PC-3 (cell line): ENCODE data around the gene HSD17B12. TPM values are rescaled to one million over a fixed set of nuclear protein-coding genes. Genes with fewer than 3 reads are reported as not detected.
"Not testable (repeated sequence)": the region's sequence is repeated elsewhere in the genome, so short reads cannot be mapped to it uniquely, and the experiment has no call there.

Experiments used
- ATAC-seq: fragments of 200-7000 bp; cut with Tn5 transposase; 2 replicates; pipeline ENCODE4 v1.9.1; 2020; ENCODE audit warnings: mild to moderate bottlenecking, moderate library complexity
- BruUV-seq: library from RNA; stranded (reverse); fragments of 400-500 nt; replicated peaks from 2 replicates; lab custom pipeline; 2021; lab: Mats Ljungman, UMichigan
- CTCF ChIA-PET: fragments of 300-600 bp; sonication (Branson Sonifier 250); formaldehyde crosslinking; loops from one replicate; lab custom pipeline; 2022; ENCODE audit warnings: antibody characterized with exemption; lab: Charles Lee
- POLR2A ChIA-PET: fragments of 300-600 bp; sonication (Branson Sonifier 250); formaldehyde crosslinking; loops from one replicate; lab custom pipeline; 2022; ENCODE audit warnings: antibody characterized with exemption; ENCODE audit not compliant: unreplicated experiment; lab: Charles Lee
- DNase-seq: peaks from one replicate; pipeline ENCODE4 v3.0.0-alpha.2; 2015
- H2AFZ ChIP-seq: fragments of 300-600 bp; sonication (generic); 2 replicates; pipeline ENCODE4 v1.6.0; 2016; ENCODE audit warnings: antibody characterized with exemption, low read length
- H3F3A ChIP-seq: fragments of 300-600 bp; sonication (generic); one replicate; pipeline ENCODE4 v1.6.0; 2017; ENCODE audit warnings: antibody characterized with exemption, low read length, control low read depth, mild to moderate bottlenecking; ENCODE audit not compliant: unreplicated experiment
- H3K27ac ChIP-seq: fragments of 300-600 bp; sonication (generic); 2 replicates; pipeline ENCODE4 v1.5.1; 2016; ENCODE audit warnings: mild to moderate bottlenecking, low read length
- H3K27me3 ChIP-seq: fragments of 300-600 bp; sonication (generic); 2 replicates; pipeline ENCODE4 v1.6.1; 2016; ENCODE audit warnings: low read length, mixed read lengths
- H3K36me3 ChIP-seq: fragments of 300-600 bp; sonication (generic); 2 replicates; pipeline ENCODE4 v1.6.1; 2016; ENCODE audit warnings: low read depth, mixed run types, low read length, mixed read lengths
- H3K4me1 ChIP-seq: fragments of 300-600 bp; sonication (generic); 2 replicates; pipeline ENCODE4 v1.5.1; 2016; ENCODE audit warnings: low read length; ENCODE audit not compliant: insufficient read depth
- H3K4me2 ChIP-seq: fragments of 300-600 bp; sonication (generic); 2 replicates; pipeline ENCODE4 v1.6.0; 2016; ENCODE audit warnings: low read length
- H3K4me3 ChIP-seq: fragments of 300-600 bp; sonication (generic); 2 replicates; pipeline ENCODE4 v1.5.1; 2016; ENCODE audit warnings: mild to moderate bottlenecking, low read length, mixed read lengths
- H3K79me2 ChIP-seq: fragments of 300-600 bp; sonication (generic); 2 replicates; pipeline ENCODE4 v1.6.1; 2017; ENCODE audit warnings: low read length, mixed read lengths
- H3K9ac ChIP-seq: fragments of 300-600 bp; sonication (generic); 2 replicates; pipeline ENCODE4 v1.6.0; 2016; ENCODE audit warnings: mild to moderate bottlenecking, low read length
- H3K9me2 ChIP-seq: fragments of 300-600 bp; sonication (generic); replicated peaks from 2 replicates; pipeline ENCODE4 v1.6.1; 2016; ENCODE audit warnings: mixed run types, low read length, mixed read lengths
- H3K9me3 ChIP-seq: fragments of 300-600 bp; sonication (generic); 2 replicates; pipeline ENCODE4 v1.6.1; 2016; ENCODE audit warnings: low read length, mixed read lengths
- H4K20me1 ChIP-seq: fragments of 300-600 bp; sonication (generic); 2 replicates; pipeline ENCODE4 v1.6.1; 2016; ENCODE audit warnings: low read length, mixed read lengths
- EZH2 ChIP-seq: fragments of 300-600 bp; sonication (generic); IDR thresholded peaks from one replicate; pipeline ENCODE4 v1.6.1; 2017; ENCODE audit warnings: antibody characterized with exemption, mild to moderate bottlenecking, low read length; ENCODE audit not compliant: unreplicated experiment
- EZH2phosphoT487 ChIP-seq: fragments of 300-600 bp; sonication (generic); IDR thresholded peaks from 2 replicates; pipeline ENCODE4 v1.6.1; 2018; ENCODE audit warnings: mild to moderate bottlenecking, antibody characterized with exemption, low read length, borderline replicate concordance
- intact Hi-C: fragments of 100-400 bp; cut with micrococcal nuclease; formaldehyde crosslinking; loops from 2 replicates; pipeline ENCODE4 v1.9.0; 2023
- total RNA-seq: library from RNA; depleted of rRNA; stranded (reverse); fragments of >200 nt; gene quantifications from 2 replicates; pipeline ENCODE4 v1.2.3, GENCODE V29; 2014
- TF ChIP-seq, protein P1 (sequence below): fragments of 300-600 bp; sonication (generic); conservative IDR thresholded peaks from 2 replicates; pipeline ENCODE4 v1.5.1; 2017; ENCODE audit warnings: antibody characterized with exemption, low read depth, mild to moderate bottlenecking, low read length

HSD17B12 gene
- total RNA-seq, 1 experiment from 2014 or later: 77.6 TPM

DNA sequence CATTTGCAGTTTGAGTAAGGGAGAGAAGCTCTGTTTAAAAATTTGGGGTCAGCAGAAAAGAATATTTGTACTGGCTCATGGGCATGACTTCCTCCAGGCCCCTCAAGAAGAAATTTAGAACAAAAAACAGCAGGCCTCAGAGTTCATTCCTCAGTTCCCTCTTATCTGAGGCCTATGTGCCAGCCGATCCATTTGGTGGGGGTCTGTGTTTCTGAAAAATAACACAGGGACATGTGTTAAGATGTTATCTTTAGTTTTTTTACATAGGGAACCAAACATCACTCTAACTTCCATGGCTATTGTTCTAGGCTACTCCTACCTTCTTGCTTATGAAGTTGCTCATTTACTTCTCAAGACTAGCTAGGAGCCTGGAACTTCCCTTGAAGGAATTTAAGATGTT, 16.2 kb upstream of the HSD17B12 start:
- POLR2A ChIA-PET: no interaction called here
- H3K36me3 ChIP-seq: no peaks in the 10 kb centered on the region
- no peaks in the 10 kb centered on the region for H4K20me1 ChIP-seq
- CTCF ChIA-PET: interaction anchor here (0.6 kb wide), 1 partner anchor 432 kb away, joined by 3 read pairs; no protein-coding TSS in a partner anchor
- H3K4me1 ChIP-seq: no peaks in the 10 kb centered on the region
- intact Hi-C loops: no loop called here
- no peak overlapping the region for H3K27ac ChIP-seq
- H3K9me2 ChIP-seq: no peaks in the 10 kb centered on the region
- no peak overlapping the region for H2AFZ ChIP-seq
- peaks cover 14% of the 10 kb centered on the region; the same call in 1 of the 2 replicates for H3K27me3 ChIP-seq
- H3K4me3 ChIP-seq: no peak overlapping the region
- H3F3A ChIP-seq: no peaks in the 10 kb centered on the region
- ATAC-seq (no peak), DNase-seq (no peak)
- H3K9me3 ChIP-seq: no peaks in the 10 kb centered on the region
- H3K9ac ChIP-seq: no peak overlapping the region
- H3K79me2 ChIP-seq: no peaks in the 10 kb centered on the region
- TF ChIP-seq, protein P1, sequence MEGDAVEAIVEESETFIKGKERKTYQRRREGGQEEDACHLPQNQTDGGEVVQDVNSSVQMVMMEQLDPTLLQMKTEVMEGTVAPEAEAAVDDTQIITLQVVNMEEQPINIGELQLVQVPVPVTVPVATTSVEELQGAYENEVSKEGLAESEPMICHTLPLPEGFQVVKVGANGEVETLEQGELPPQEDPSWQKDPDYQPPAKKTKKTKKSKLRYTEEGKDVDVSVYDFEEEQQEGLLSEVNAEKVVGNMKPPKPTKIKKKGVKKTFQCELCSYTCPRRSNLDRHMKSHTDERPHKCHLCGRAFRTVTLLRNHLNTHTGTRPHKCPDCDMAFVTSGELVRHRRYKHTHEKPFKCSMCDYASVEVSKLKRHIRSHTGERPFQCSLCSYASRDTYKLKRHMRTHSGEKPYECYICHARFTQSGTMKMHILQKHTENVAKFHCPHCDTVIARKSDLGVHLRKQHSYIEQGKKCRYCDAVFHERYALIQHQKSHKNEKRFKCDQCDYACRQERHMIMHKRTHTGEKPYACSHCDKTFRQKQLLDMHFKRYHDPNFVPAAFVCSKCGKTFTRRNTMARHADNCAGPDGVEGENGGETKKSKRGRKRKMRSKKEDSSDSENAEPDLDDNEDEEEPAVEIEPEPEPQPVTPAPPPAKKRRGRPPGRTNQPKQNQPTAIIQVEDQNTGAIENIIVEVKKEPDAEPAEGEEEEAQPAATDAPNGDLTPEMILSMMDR: no peak
- TF ChIP-seq EZH2phosphoT487 (no peak), EZH2 (no peak)
- no peak overlapping the region for H3K4me2 ChIP-seq
- BruUV-seq: no TSS peak

DNA sequence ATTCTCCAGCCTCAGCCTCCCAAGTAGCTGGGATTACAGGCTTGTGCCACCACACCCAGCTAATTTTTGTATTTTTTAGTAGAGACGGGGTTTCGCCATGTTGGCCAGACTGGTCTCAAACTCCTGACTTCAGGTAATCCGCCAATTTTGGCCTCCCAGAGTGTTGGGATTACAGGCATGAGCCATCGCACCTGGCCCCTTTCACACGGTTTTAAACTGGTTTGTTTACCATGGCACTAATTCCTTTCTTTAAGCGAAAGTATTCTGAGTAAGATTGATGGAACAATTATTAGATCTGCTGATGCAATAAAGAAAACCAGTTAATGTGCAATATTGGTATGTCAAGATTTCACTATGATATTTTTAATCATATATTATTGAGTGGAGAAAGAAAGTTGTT, 9.3 kb upstream of the HSD17B12 start:
- H3K36me3 ChIP-seq, ATAC-seq, intact Hi-C loops, H3K79me2 ChIP-seq, POLR2A ChIA-PET, H3F3A ChIP-seq, H3K4me3 ChIP-seq, H3K4me1 ChIP-seq, H3K27ac ChIP-seq, DNase-seq, H3K9ac ChIP-seq, H3K27me3 ChIP-seq, H4K20me1 ChIP-seq, CTCF ChIA-PET, H3K9me2 ChIP-seq, H3K4me2 ChIP-seq, H2AFZ ChIP-seq, BruUV-seq, H3K9me3 ChIP-seq: not testable (repeated sequence)

DNA sequence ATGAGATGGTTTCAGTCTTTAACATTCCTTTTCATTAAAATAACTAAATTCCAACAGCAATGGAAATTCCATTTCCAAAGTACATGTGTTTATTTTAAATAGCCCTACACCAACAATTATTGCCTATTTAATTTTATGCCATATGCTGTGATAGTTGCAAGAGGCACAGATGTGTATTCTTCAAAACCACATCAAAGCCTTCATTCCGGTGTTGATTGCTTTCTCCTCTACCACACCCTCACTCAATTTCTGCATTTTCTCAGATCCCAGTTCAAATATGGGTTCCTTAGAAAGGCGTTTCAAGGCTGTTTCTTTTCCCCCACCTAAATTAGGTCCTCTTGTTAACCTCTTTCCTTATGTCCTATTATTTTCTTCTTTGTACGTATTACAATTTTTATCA, 6.0 kb upstream of the HSD17B12 start:
- intact Hi-C loops: no loop called here
- Histone ChIP-seq H3K4me3 (no peak overlapping the region), H3K27ac (no peak overlapping the region), H3K27me3 (peaks cover 3% of the 10 kb centered on the region; the same call in 1 of the 2 replicates), H3K9ac (no peak overlapping the region), H4K20me1 (no peaks in the 10 kb centered on the region), H2AFZ (no peak overlapping the region), H3K4me2 (no peak overlapping the region), H3K4me1 (no peaks in the 10 kb centered on the region), H3K9me3 (no peaks in the 10 kb centered on the region), H3K79me2 (no peaks in the 10 kb centered on the region), H3K36me3 (no peaks in the 10 kb centered on the region), H3F3A (no peaks in the 10 kb centered on the region), H3K9me2 (no peaks in the 10 kb centered on the region)
- POLR2A ChIA-PET: no interaction called here
- CTCF ChIA-PET: no interaction called here
- no peak for ATAC-seq
- no TSS peak for BruUV-seq
- TF ChIP-seq, protein P1: no peak
- DNase-seq: no peak
